ENCODE measurements around the gene USP21. TPM values are rescaled to one million over a fixed set of nuclear protein-coding genes. Genes with fewer than 3 reads are reported as not detected.

The USP21 gene
- total RNA-seq, 4 donors from 2014 or later, result 19.5 to 75.9 (median 35.3) TPM

DNA sequence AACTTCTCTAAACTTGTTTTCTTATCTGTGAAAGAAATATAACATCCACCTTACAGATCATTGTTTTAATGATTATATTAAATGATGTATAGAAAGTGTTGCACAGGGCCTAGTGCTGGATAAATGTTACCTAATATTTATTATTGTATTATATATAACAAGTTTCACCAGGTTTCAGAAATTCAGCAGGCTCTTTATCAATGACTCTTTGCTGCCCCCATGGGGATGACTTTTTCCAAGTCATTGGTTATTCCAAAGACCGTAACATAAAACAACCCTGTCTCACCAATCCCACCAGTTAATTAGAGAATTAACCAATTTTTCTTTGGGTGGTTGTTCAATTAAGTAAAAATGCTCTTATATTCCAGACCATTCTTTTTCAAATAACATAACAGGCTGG lies 19.5 kb upstream of the USP21 start:
- TF ChIP-seq POLR2A (IDR thresholded peaks at IDR 0.05) (no peak), POLR2AphosphoS5 (IDR thresholded peaks at IDR 0.05) (no peak)
- TF ChIP-seq, protein P1, sequence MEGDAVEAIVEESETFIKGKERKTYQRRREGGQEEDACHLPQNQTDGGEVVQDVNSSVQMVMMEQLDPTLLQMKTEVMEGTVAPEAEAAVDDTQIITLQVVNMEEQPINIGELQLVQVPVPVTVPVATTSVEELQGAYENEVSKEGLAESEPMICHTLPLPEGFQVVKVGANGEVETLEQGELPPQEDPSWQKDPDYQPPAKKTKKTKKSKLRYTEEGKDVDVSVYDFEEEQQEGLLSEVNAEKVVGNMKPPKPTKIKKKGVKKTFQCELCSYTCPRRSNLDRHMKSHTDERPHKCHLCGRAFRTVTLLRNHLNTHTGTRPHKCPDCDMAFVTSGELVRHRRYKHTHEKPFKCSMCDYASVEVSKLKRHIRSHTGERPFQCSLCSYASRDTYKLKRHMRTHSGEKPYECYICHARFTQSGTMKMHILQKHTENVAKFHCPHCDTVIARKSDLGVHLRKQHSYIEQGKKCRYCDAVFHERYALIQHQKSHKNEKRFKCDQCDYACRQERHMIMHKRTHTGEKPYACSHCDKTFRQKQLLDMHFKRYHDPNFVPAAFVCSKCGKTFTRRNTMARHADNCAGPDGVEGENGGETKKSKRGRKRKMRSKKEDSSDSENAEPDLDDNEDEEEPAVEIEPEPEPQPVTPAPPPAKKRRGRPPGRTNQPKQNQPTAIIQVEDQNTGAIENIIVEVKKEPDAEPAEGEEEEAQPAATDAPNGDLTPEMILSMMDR (IDR thresholded peaks at IDR 0.05), result peak; percentile 30 to 42 (median 38)
- in situ Hi-C loops (cut with MboI; ENCODE audit: low pct_ligation_motif_present in 1 of 4, low pct_unique_long_range_greater_than_20kb in 1 of 4, low sequenced_read_pairs in 3 of 4), result no loop called here
- H3K27ac ChIP-seq, result no peak overlapping the region
- H3K4me3 ChIP-seq, result no peak overlapping the region
- WGBS, 2 donors (ENCODE audit: low coverage in 1 of 2), result 49 to 56% methylated on average over 1 of the region's 1 CpG
- H3K9me3 ChIP-seq, result no peaks in the 10 kb centered on the region
- no peaks in the 10 kb centered on the region for H3K27me3 ChIP-seq
- no peaks in the 10 kb centered on the region for H3K36me3 ChIP-seq
- H3K4me1 ChIP-seq, result peaks cover 0 to 4% (median 2%) of the 10 kb centered on the region in 4 donors
- intact Hi-C loops (cut with DNase I; ENCODE audit: low total_unique reads), result no loop called here
- no peak for DNase-seq

DNA sequence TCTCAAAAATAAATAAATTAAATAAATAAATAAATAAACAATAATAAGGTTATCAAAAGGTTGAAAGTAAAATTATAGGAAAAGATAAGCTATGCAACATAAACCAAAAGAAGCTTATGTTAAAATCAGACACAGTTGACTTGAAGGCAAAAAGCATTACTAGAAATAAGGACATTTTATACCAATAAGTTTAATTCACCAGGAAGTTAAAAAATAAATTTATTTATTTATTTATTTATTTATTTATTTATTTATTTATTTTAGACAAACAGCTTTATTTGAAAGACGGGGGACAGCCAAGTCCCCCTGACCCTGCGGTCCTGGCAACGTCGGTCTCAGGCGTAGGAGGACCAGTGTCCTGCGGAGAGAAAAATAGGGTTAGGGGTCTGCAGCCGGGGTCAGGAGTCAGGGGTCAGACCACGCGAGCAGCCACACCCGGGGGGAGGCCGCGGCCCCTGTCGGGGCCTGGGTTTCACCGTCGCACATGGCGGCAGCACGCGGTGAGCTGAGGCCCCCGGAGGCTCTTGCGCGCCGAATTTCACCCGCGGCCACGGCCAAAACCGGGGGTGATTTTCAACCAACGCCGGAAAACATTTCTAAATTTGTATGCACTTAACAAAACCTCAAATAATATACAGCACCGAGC lies 18.4 kb upstream of the USP21 start:
- no peaks in the 10 kb centered on the region for H3K36me3 ChIP-seq
- no peaks in the 10 kb centered on the region for H3K27me3 ChIP-seq
- no peak overlapping the region for H3K27ac ChIP-seq
- no peaks in the 10 kb centered on the region for H3K9me3 ChIP-seq
- no peak overlapping the region for H3K4me3 ChIP-seq
- intact Hi-C loops (cut with DNase I; ENCODE audit: low total_unique reads), result no loop called here
- DNase-seq, result no peak
- H3K4me1 ChIP-seq, result peaks cover 0 to 3% (median 0%) of the 10 kb centered on the region in 4 donors
- WGBS, 2 donors (ENCODE audit: low coverage in 1 of 2), result 95 to 96% methylated on average over 5 to 29 of the region's 29 CpGs
- TF ChIP-seq POLR2AphosphoS5 (IDR thresholded peaks at IDR 0.05) (no peak), EP300 (IDR thresholded peaks at IDR 0.05; ENCODE audit: low read depth) (no peak), POLR2A (IDR thresholded peaks at IDR 0.05) (no peak)
- TF ChIP-seq, protein P1 (IDR thresholded peaks at IDR 0.05), result no peak
- in situ Hi-C loops (cut with MboI; ENCODE audit: low pct_ligation_motif_present in 1 of 4, low pct_unique_long_range_greater_than_20kb in 1 of 4, low sequenced_read_pairs in 3 of 4), result no loop called here

DNA sequence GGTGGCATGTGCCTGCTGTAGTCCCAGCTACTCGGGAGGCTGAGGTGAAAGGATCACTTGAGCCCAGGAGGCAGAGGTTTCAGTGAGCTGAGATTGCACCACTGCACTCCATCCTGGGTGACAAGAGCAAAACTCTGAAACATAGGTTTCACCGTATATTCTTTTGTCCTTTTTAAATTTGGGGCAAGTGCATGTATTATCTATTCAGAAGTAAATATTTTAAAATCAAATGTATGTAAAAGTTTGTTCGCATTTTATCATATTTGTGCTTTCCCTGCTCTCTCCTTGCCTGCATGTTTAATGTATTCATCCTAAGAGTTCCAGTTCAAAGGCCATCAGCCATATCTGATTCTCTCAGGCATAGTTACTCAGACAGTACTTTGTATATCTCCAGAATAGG lies 13.5 kb upstream of the USP21 start:
- intact Hi-C loops (cut with DNase I; ENCODE audit: low total_unique reads), result no loop called here
- DNase-seq, result no peak
- no peaks in the 10 kb centered on the region for H3K36me3 ChIP-seq
- no peaks in the 10 kb centered on the region for H3K4me1 ChIP-seq
- H3K9me3 ChIP-seq, result no peaks in the 10 kb centered on the region
- WGBS, 2 donors (ENCODE audit: low coverage in 1 of 2), result 81 to 84% methylated on average over 2 to 3 of the region's 3 CpGs
- H3K4me3 ChIP-seq, result no peak overlapping the region
- in situ Hi-C loops (cut with MboI; ENCODE audit: low pct_ligation_motif_present in 1 of 4, low pct_unique_long_range_greater_than_20kb in 1 of 4, low sequenced_read_pairs in 3 of 4), result no loop called here
- no peaks in the 10 kb centered on the region for H3K27me3 ChIP-seq
- TF ChIP-seq EP300 (IDR thresholded peaks at IDR 0.05; ENCODE audit: low read depth), result no peak
- TF ChIP-seq POLR2A (IDR thresholded peaks at IDR 0.05), result no peak
- TF ChIP-seq, protein P1 (IDR thresholded peaks at IDR 0.05), result no peak
- TF ChIP-seq POLR2AphosphoS5 (IDR thresholded peaks at IDR 0.05), result no peak
- no peak overlapping the region for H3K27ac ChIP-seq

DNA sequence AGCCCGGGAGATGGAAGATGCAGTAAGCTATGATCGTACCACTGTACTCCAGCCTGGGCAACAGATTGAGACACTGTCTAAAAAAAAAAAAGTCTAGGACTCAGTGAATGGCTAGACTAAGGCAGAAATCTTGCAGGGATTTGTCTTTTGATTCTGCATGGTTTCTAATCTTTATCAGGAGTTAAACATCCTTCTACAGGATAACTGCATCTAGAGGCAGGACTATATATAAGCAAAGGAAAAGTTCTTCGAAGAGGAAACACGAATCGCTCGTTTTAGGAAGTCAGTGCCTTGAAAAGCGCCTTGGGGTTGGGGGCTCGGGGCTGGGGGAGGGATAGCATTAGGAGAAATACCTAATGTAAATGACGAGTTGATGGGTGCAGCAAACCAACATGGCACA lies 6.1 kb upstream of the USP21 start:
- Histone ChIP-seq H3K27me3 (no peaks in the 10 kb centered on the region), H3K4me1 (peaks cover 0 to 19% (median 7%) of the 10 kb centered on the region in 4 donors), H3K27ac (peak overlapping the region; percentile 90 to 96 (median 92)), H3K4me3 (peak overlapping the region; percentile 50 to 85 (median 70)), H3K36me3 (no peaks in the 10 kb centered on the region), H3K9me3 (no peaks in the 10 kb centered on the region)
- WGBS, 2 donors (ENCODE audit: low coverage in 1 of 2), result 13 to 27% methylated on average over 9 of the region's 9 CpGs
- no peak for DNase-seq
- intact Hi-C loops (cut with DNase I; ENCODE audit: low total_unique reads) (no loop called here), in situ Hi-C loops (cut with MboI; ENCODE audit: low pct_ligation_motif_present in 1 of 4, low pct_unique_long_range_greater_than_20kb in 1 of 4, low sequenced_read_pairs in 3 of 4) (no loop called here)
- TF ChIP-seq POLR2AphosphoS5 (IDR thresholded peaks at IDR 0.05), result no peak
- TF ChIP-seq, protein P1 (IDR thresholded peaks at IDR 0.05), result no peak
- no peak for TF ChIP-seq EP300 (IDR thresholded peaks at IDR 0.05; ENCODE audit: low read depth)
- no peak for TF ChIP-seq POLR2A (IDR thresholded peaks at IDR 0.05)

All from transverse colon (tissue), 4 donors.